T-helper 22 cell (primary cell): ENCODE results near the gene CAST.

ENCODE experiments used
- DNase-seq: peaks from one replicate; pipeline ENCODE4 v3.0.0-alpha.2; 2020; ENCODE audit warnings: low read depth

Gene CAST

GRCh38 chr5:96675882-96676281, 13.7 kb downstream of the CAST start:
- no peak for DNase-seq

- no peak for DNase-seq
These were observed 15.3 kb downstream of the CAST start for GRCh38 chr5:96677496-96677895.

GRCh38 chr5:96679293-96679692, 17.1 kb downstream of the CAST start:
- no peak for DNase-seq

- DNase-seq: no peak
These were observed 18.7 kb downstream of the CAST start for GRCh38 chr5:96680759-96681470.

- no peak for DNase-seq
These were observed 21.2 kb downstream of the CAST start for GRCh38 chr5:96683392-96683791.

GRCh38 chr5:96683810-96684209, 21.6 kb downstream of the CAST start:
- DNase-seq: no peak

GRCh38 chr5:96687080-96687479, 24.9 kb downstream of the CAST start:
- no peak for DNase-seq

GRCh38 chr5:96687812-96688453, 25.8 kb downstream of the CAST start:
- DNase-seq: no peak

GRCh38 chr5:96690861-96691260, 28.7 kb downstream of the CAST start:
- no peak for DNase-seq

- no peak for DNase-seq
These were observed 29.5 kb downstream of the CAST start for GRCh38 chr5:96691503-96692303.

GRCh38 chr5:96692441-96692840, 30.3 kb downstream of the CAST start:
- DNase-seq: no peak

- DNase-seq: no peak
These were observed 37.1 kb downstream of the CAST start for GRCh38 chr5:96699186-96699820.

GRCh38 chr5:96702503-96703383, 40.6 kb downstream of the CAST start:
- peak; percentile 81 for DNase-seq

- DNase-seq: no peak
These were observed 41.3 kb downstream of the CAST start for GRCh38 chr5:96703384-96703920.

GRCh38 chr5:96703995-96704394, 41.8 kb downstream of the CAST start:
- DNase-seq: no peak

GRCh38 chr5:96706433-96707111, 44.4 kb downstream of the CAST start:
- DNase-seq: no peak

- DNase-seq: no peak
These were observed 46.4 kb downstream of the CAST start for GRCh38 chr5:96708600-96708999.

GRCh38 chr5:96709152-96709821, 47.1 kb downstream of the CAST start:
- DNase-seq: no peak

- no peak for DNase-seq
These were observed 50.0 kb downstream of the CAST start for GRCh38 chr5:96712100-96712746.

GRCh38 chr5:96714450-96714849, 52.3 kb downstream of the CAST start:
- DNase-seq: no peak
